Measurements from ENCODE around the gene CFAP157.

Gene CFAP157

GRCh38 chr9:127728808-127729207 is 22.0 kb downstream of the CFAP157 start:
- no peak overlapping the region for H3K4me3 ChIP-seq (ENCODE audit: low read depth, low read length)
- DNase-seq (ENCODE audit: low read depth) = no peak
- no peak for TF ChIP-seq CTCF (IDR thresholded peaks at IDR 0.05; ENCODE audit: low read depth, low read length, missing control alignments)

GRCh38 chr9:127729522-127730256 is 22.9 kb downstream of the CFAP157 start:
- DNase-seq (ENCODE audit: low read depth) = no peak
- H3K4me3 ChIP-seq (ENCODE audit: low read depth, low read length) = no peak overlapping the region
- TF ChIP-seq CTCF (IDR thresholded peaks at IDR 0.05; ENCODE audit: low read depth, low read length, missing control alignments) = no peak

GRCh38 chr9:127730262-127730661 is 23.5 kb downstream of the CFAP157 start:
- no peak overlapping the region for H3K4me3 ChIP-seq (ENCODE audit: low read depth, low read length)
- DNase-seq (ENCODE audit: low read depth) = no peak
- no peak for TF ChIP-seq CTCF (IDR thresholded peaks at IDR 0.05; ENCODE audit: low read depth, low read length, missing control alignments)

- no peak for TF ChIP-seq CTCF (IDR thresholded peaks at IDR 0.05; ENCODE audit: low read depth, low read length, missing control alignments)
- no peak for DNase-seq (ENCODE audit: low read depth)
- H3K4me3 ChIP-seq (ENCODE audit: low read depth, low read length) = no peak overlapping the region
Measured at GRCh38 chr9:127730799-127731410, 24.1 kb downstream of the CFAP157 start.

GRCh38 chr9:127731938-127732337 is 25.1 kb downstream of the CFAP157 start:
- H3K4me3 ChIP-seq (ENCODE audit: low read depth, low read length) = no peak overlapping the region
- DNase-seq (ENCODE audit: low read depth) = no peak
- no peak for TF ChIP-seq CTCF (IDR thresholded peaks at IDR 0.05; ENCODE audit: low read depth, low read length, missing control alignments)

- H3K4me3 ChIP-seq (ENCODE audit: low read depth, low read length) = no peak overlapping the region
- DNase-seq (ENCODE audit: low read depth) = no peak
- no peak for TF ChIP-seq CTCF (IDR thresholded peaks at IDR 0.05; ENCODE audit: low read depth, low read length, missing control alignments)
Measured at GRCh38 chr9:127732444-127732843, 25.7 kb downstream of the CFAP157 start.

DNA sequence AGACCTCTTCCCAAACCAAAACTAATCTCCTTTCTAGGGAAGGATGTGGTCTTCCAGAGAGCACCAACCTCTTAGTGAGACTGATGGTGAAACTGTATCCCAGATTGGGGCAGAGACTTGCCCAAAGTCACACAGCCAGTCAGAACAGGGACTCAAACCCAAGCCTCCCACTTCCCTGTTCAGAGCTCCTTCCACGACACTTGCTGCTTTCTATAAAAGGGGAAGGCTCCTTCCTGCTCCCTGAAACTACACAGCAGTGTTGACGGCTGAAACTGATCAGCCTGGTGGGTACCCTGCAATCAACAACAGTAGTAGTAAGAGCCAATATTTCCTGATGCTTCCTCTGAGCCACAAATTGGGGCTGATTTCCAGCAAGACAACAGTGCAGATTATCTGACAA is 26.8 kb downstream of the CFAP157 start:
- H3K4me3 ChIP-seq (ENCODE audit: low read depth, low read length) = no peak overlapping the region
- TF ChIP-seq CTCF (IDR thresholded peaks at IDR 0.05; ENCODE audit: low read depth, low read length, missing control alignments) = no peak
- DNase-seq (ENCODE audit: low read depth) = no peak
